Measurements from ENCODE around the gene CKMT1A.
"Not testable (repeated sequence)": the region's sequence is repeated elsewhere in the genome, so short reads cannot be mapped to it uniquely, and the experiment has no call there.

GRCh38 chr15:43662293-43662692, 31.4 kb upstream of the CKMT1A start:
- not testable (repeated sequence) for TF ChIP-seq CTCF (IDR thresholded peaks at IDR 0.05; ENCODE audit: borderline replicate concordance, extremely low read depth, low read length, poor library complexity, severe bottlenecking); EZH2 (IDR thresholded peaks at IDR 0.05; ENCODE audit: borderline replicate concordance, low read depth, low read length, severe bottlenecking)

All from DND-41 (cell line).